SHP77 treated with DMSO at 0.1 percent for 48 hours (cell line): ENCODE measurements around the gene RCAN1.
"Not testable (repeated sequence)": the region's sequence is repeated elsewhere in the genome, so short reads cannot be mapped to it uniquely, and the experiment has no call there.

Experiments used
- DNase-seq: peaks from one replicate; lab custom pipeline; 2025; lab: John Stamatoyannopoulos, UW

The RCAN1 gene

DNA sequence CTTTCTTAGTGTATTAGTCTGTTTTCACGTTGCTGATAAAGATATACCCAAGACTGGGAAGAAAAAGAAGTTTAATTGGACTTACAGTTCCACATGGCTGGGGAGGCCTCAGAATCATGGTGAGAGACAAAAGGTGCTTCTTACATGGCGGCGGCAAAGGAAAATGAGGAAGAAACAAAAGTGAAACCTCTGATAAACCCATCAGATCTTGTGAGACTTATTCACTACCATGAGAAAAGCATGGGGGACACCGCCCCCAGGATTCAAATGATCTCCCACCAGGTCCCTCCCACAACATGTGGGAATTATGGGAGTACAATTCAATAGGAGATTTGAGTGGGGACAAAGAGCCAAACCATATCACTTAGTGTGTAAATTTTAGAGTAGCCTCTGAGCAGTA is 46.1 kb downstream of the RCAN1 start:
- DNase-seq = not testable (repeated sequence)

DNA sequence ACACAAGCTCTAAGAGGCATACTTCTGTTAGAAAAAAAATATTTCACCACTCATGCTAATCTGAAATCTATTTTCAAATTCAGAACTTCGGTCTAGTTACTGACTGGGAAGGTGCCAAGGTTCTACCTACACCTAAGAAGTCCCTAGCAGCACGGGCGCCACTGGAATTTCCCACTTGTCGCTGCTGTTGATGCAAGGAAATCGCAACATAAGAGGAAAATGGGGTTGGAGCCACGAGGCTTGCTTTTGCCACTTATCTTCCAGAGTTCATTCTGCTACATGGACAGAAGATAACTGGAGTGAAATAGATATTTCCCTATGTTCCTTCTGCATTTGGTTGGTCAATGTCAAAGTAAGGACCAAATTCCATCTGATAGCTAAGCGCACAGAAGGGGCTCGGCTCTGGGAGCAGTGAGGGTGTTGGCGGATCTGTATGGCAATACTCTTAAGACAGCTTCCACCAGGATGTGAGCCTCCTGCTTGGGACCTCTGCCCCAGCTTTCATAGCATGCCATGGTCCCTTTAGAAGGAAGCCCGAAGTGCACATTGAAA is 47.2 kb downstream of the RCAN1 start:
- DNase-seq = no peak

DNA sequence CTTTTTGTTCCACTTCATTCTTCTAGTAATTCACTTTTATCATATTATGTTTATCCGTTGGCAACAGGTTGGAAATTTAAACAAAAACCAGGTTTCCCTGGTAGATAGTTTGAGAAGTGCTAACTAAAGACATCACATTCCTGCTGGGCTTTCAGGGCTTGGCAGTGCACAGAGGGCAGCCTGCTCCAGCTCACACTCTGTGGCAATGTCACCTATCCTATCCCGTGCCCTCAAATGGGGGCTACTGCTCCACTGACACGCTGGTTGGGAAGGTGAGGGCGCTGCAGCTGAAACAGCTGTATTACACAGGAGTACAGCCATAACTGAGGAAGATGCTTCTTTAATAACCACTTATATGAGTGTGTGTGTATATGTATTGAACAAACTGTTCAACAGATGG is 49.7 kb downstream of the RCAN1 start:
- no peak for DNase-seq

DNA sequence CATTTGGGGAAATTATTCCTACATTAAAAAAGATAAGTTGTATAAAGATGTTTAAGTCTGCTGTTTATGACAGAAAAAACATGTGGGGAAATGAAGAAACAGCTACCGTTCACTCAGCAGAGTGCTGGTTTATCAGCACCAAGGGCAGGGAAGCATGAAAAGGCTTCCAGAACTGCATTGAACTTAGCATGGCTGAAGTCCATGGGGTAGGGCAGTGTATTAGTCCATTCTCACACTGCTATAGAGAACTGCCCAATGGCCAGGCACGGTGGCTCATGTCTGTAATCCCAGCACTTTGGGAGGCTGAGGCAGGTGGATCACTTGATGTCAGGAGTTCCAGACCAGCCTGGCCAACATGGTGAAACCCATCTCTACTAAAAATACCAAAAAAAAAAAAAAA is 51.5 kb downstream of the RCAN1 start:
- not testable (repeated sequence) for DNase-seq

DNA sequence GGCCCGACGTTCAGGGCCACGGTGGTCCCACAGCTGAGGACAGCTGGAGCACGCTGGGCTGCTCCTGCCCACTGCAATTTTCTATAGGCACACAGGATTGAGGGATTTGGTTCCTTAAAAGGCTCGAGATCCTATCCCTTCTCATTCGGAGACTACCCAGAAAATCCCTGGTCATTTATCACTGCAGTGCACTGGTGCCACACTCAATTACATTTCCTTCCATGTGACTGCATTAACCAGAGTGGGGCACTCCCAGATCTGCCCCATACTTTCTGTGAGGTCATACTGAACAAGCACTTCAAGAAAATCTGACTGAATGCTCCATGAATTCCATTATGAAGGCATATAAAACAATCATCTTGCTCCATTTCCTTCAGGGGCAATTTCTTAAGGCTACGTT is 53.1 kb downstream of the RCAN1 start:
- no peak for DNase-seq

DNA sequence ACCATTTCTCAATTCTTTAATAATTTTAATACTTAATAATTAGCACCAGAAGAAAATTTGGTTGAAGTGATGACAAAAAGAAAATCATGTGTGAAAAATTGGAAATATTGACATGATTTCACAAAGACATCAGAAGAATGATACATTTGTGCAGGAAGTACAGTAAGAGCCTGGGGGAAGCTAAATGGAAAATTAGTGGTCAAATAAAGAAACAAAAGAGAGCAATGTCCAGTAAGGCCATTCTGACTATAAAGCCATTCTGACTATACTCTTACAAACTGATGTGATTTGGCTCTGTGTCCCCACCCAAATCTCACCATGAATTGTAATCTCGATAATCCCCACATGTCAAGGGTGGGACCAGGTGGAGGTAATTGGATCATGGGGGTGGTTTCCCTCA is 54.3 kb downstream of the RCAN1 start:
- no peak for DNase-seq

DNA sequence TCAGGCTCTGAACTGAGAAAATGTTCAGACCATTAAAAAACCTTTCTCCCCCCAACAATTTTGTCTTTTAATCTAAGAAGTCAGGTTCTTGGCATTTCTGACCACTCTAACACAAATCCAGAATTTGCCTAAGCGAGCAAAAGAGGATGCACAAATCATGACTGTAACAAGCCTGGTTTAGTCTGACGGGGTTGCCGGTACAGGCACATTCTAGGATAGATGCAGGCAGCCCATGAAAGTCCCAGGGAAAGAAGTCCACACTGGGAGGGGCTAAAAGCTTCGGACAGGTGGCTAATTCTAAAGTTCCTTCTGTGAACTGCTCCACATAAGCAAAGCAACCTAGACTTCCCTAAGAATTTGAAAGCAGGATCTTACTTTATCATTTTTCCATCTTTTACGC is 54.9 kb downstream of the RCAN1 start:
- DNase-seq = no peak

DNA sequence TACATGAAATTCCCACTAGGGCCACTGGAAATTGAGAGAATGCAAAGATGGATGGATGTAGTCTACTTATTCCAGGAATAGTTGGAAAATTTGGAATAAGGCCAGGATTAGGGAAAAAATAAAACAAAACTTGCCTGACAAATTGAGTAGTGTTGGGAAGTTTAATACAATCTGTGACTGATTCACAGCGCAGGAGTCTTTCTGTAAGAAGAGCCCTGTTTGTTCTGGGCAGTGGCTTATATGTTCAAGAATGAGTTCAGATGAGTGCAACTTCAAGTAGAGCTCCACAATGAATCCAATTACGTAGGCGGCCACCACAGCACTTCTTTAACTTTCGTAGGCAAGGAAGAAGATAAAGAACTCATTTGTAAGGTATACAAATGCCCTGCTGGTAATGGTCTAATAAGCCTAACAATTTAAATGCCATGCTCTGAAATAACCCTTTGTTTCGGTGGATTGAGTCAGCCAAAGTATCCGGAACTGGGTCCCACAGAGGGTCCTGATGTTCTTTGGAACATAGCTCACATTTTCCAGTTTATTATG is 55.8 kb downstream of the RCAN1 start:
- no peak for DNase-seq

DNA sequence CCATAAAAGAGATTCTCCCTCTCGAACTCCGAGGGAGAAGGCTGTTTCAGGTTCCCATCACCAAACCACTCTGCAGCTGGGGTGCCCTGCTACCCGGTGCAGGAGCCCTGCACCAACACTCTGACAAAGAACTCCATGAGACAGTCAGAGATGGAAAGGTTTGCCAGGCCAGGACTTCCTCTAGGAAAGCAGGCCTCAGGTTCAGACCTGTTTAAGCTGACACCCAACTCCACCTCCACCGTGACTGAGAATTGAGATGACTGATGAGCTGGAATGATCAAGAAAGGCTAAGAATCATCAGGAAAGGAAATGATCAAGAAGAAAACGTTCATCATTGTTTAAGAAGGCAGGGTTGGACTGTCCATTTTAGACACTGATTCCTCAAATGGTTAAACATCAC is 56.7 kb downstream of the RCAN1 start:
- DNase-seq = no peak

DNA sequence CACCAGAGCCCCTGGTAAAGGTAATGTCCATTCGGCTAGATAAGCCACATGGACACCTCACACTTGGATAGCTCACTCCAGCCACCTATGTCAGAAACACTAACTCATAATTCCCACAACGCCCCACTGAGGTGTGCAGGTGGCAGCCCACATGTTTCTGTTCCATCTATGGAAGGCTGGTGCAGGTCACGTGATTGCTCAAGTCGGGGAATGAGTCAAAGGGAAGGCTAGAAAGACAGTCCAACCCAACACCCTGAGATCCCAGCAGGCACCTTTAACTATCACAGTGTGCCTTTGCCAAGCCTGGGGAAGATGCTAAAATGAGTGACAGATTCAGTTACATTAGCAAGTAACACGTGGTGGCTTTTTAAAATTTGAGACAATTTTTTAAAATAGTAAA is 57.7 kb downstream of the RCAN1 start:
- DNase-seq = no peak

DNA sequence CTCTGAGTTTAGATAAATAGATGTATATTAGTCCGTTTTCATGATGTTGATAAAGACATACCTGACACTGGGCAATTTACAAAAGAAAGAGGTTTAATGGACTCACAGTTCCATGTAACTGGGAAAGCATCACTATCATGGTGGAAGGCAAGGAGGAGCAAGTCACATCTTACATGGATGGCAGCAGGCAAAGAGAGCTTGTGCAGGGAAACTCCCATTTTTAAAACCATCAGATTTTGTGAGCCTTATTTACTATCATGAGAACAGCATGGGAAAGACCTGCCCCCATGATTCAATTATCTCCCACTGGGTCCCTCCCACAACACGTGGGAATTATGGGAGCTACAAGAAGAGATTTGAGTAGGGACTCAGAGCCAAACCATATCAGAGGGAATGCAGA is 60.2 kb downstream of the RCAN1 start:
- DNase-seq = not testable (repeated sequence)

DNA sequence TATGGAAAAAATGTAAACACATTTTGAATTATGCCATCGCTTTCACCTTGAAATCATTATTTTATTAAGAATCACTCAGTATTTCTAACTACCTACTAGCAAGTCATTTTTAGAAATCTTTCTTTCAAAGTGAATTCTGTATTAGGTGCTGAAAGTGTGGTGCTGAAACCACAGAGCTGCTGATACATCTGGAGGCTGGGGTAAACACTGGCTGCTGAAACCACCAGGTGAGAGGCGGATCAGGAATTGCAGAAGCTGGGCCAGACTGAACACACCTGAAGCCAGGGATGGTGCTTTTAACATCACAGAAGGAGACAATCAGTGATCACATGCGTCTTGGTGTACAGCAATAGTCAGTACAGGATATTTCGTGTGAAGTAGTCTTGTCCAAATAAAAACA is 60.7 kb downstream of the RCAN1 start:
- DNase-seq = no peak

DNA sequence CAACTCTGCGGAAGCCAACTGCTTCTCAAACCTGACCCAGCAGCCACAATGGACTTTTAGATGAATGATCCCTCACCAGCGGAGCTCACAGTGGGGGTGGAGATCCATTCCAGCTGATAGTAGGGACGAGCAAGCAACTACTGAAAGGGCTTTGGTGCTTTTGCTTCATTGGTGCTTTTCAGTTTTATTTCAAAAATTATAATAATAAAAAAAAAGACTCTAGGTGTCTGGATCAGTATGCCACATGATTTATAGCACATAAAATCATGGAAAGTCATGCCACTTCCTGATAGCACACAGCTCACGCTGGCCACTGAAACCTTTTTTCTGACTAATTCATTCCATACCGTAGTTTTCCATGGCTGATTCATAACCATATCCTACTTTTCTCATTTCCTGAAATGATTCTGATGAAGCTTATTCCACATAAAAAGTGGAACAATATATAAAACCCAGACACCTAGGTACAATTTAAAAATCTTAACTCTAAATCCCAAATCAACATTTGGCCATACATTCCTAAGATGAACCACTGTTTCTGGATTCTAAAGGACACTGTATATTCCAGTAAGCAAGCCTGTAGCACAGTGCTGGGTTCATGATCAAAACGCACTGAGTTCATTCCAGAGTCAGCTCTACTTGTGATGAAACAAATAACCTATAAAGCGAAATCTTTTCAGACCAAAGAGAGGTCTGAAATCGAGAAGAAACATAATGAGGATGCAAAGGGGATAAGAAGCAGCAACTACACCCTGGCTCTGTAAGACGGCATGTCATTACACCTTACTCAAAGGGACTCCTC is 61.6 kb downstream of the RCAN1 start:
- DNase-seq = no peak

DNA sequence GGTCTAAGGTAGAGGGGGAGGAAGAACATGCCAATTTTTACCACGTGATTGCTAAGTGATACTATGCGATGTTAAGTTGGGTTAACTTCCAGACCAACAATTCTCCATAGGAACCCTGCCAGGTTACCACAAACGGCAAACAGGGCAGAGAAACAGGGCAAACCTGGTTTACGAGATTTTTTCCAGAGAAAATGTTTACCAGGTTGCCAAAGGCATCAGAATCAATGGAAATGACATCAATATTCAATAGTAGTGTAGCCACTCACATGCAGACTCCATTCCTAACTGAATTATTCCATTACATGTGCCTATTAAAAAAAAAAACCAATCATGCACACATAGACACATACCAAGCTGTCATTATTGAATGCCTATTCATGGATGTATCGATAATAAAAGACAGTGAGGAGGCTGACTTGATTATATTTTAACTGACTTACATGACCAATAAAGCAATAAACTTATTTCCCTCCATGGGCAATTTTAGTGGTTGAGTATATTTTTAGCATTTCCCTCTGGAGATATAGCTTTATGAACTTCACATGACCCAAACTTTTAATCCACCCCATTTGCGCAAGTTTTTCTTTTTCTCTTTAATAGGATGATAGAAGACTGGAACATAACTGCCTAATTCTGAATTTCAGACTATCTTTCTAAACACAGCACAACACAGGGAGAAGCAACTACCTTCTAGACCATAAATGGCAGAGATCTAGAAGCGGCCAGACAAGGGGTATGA is 62.4 kb downstream of the RCAN1 start:
- no peak for DNase-seq

DNA sequence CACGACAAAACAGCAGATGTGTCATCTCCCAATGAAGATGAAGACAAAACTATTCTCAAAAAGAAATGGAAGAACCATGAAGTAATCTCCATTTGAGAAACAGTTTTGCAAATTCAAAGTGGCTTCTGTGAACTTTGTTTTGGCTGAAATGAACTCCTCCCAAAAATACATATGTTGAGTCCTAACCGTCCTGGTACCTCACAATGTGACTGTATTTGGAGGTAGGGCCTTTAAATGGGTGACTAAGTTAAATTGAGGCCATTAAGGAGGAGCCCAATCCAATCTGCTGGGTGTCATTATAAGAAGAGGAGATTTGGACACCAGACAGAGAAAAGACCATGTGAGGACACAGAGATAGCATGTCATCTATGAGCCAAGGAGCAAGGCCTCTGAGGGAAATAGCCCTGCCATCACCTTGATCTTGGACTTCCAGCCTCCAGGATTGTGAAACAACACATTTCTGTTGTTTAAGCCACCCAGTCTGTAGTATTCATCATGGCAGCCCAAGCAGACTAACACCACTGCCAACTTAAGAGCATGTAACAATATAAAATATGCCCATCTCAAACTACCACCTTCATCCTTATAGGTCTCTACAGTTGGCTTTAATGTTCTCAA is 64.6 kb downstream of the RCAN1 start:
- no peak for DNase-seq

DNA sequence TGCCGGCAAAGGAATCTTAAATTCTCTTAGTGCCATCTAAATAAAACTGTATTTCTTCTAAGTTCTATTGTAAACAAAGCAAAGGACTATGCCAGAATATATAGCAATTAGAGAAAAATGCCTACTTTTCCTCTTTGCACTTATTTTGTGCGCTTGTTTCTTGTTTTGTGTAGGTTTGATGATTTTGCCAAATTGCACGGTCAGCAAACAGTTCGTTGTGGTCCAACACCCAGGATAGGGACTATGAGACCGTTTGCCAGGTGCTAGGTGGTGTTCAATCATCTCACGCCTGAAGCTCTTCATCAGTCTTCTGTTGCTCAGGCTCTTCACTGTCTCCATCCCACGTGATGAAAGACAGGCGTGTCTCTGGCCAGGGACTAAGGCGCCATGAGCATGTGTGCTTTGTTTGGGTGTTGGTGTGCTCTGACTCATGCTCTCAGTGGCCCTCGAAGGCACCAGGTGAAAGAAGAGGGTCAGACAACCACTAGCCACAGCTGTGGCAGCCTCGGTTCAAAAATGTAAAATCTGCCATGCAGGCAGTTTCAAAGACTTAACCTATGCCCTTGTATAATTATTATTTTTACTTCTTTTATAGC is 66.0 kb downstream of the RCAN1 start:
- DNase-seq = peak; percentile 54

DNA sequence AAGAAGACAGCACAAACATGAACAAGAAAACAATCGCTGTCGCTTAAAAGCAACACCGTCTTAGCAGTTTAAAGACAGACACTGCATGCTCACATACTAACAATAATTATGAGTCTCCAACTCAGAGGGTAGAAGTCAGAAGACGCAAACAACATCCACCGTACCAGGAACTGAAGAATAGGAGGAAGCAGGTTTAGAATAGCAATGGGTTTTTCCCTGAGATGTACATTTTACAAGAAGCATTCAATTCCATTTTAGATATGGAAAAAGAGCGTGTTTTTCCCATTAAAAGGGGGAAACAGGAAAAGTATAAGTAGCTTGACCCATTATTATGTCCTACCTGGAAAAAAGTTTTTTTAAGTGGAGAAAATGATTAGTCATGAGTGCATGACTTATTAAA is 68.4 kb downstream of the RCAN1 start:
- DNase-seq = no peak

DNA sequence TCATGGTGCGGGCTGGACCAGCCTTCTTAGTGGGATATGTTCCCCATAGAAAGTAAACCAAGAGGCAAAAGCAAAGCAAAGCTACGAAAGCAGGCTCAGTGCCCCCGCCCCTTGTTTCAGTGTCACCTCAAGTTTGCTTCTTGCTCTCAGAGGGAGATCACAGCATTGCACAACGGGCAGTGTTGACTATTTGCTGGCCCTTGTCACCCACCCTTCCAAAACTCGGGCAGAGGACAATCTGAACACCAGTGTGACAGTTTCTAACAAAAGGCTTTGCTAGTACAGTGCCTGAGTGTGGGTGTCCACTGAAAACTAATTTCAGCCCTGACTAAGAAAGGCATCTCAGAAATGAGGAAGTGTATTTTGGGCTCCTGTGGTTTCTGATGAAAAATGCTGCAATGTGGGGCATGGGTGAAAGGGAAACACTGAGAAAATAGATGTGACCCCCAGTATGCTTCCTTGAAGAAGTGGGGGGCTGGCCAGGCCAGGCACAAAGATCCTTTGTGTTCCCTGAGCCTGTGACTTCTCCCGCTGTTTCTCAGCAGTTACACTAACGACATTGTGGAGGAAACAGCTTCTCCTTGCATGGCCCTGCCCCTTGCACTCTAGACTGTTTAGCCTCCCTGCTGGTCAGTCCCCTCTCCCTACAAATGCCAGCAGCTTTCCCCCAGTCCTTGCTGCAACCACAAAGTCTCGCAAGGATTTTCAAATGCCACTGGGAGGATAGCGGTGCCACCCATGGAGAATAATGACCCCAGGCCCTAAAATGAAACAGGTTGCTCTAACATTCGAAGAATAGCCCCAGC is 69.6 kb downstream of the RCAN1 start:
- no peak for DNase-seq

DNA sequence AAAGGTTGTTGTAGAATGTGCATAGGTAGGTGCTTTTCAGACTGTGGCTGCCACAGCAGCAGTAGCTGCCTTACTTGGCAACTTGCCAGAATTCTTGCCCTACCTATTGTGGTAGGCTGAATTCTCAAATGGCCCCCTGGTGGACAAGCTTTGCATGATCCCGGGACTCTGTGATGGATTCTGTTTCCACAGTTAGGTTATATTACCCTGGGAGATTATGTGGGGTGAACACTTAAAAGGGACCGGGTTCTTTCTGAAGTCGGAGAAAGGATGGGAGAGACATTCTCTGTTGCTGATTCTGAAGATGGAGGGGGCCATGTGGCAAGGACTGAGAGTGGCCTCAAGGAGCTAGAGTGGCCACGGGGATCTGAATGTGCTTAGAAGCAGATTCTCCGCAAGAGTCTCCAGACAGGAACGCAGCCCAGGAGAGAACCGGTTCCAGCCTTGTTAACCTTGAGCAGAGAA is 70.8 kb downstream of the RCAN1 start:
- DNase-seq = peak; percentile 79

DNA sequence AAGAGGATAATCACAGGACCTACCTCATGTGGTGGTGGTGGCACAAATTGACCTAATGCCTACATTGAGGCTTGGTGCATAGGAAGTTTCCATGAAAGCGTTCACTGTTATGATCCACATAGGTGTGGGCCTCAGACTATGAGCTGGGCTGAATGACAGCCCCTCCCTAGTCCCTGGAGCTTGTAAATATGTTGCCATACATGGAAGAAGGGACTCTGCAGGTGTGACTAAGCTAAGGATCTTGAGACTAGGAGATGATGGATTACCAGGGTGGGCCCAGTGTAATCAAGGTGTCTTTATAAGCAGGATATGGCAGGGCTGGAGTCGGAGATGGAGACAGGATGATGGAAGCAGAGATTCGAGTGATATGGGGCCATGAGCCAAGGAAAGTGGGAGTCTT is 71.9 kb downstream of the RCAN1 start:
- no peak for DNase-seq

DNA sequence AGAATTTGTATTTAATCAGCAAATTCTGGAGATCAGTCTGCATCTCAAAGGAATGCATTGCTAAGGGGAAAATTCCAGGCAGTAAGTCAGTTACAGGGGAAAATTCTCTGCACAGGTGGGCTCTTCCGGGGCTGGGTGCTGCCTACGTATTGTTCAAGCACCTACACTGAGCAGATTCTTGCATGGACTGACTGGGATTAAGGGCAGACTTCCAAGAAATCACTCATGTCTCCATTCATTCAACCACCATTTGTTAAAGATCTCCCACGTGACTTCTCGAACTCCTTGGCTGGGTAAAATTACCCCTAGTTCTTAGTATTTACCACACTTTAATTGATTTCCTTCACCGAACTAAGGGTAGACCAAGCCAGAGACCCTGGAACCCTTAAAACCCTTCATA is 74.7 kb downstream of the RCAN1 start:
- DNase-seq = no peak
